NOMO-1 treated with DMSO at 0.1 percent for 48 hours (cell line): Measurements from ENCODE around the gene EEF2K.

Experiments used
- DNase-seq: peaks from one replicate; lab custom pipeline; 2025; ENCODE audit not compliant: unreplicated experiment; lab: John Stamatoyannopoulos, UW

EEF2K gene

GRCh38 chr16:22328081-22328725 lies 122.1 kb downstream of the EEF2K start:
- no peak for DNase-seq

GRCh38 chr16:22329199-22329695 lies 123.2 kb downstream of the EEF2K start:
- DNase-seq, result no peak

- peak; percentile 12 for DNase-seq
These were observed 124.2 kb downstream of the EEF2K start for GRCh38 chr16:22330326-22330725.

GRCh38 chr16:22333457-22333994 lies 127.4 kb downstream of the EEF2K start:
- no peak for DNase-seq

GRCh38 chr16:22335668-22336246 lies 129.7 kb downstream of the EEF2K start:
- no peak for DNase-seq

GRCh38 chr16:22336581-22336980 lies 130.5 kb downstream of the EEF2K start:
- DNase-seq, result no peak

GRCh38 chr16:22337045-22337444 lies 131.0 kb downstream of the EEF2K start:
- DNase-seq, result no peak

GRCh38 chr16:22337849-22338635 lies 132.0 kb downstream of the EEF2K start:
- DNase-seq, result no peak
